ENCODE results near the gene ARMH3. TPM values are rescaled to one million over a fixed set of nuclear protein-coding genes. Genes with fewer than 3 reads are reported as not detected.

The ARMH3 gene, protein sequence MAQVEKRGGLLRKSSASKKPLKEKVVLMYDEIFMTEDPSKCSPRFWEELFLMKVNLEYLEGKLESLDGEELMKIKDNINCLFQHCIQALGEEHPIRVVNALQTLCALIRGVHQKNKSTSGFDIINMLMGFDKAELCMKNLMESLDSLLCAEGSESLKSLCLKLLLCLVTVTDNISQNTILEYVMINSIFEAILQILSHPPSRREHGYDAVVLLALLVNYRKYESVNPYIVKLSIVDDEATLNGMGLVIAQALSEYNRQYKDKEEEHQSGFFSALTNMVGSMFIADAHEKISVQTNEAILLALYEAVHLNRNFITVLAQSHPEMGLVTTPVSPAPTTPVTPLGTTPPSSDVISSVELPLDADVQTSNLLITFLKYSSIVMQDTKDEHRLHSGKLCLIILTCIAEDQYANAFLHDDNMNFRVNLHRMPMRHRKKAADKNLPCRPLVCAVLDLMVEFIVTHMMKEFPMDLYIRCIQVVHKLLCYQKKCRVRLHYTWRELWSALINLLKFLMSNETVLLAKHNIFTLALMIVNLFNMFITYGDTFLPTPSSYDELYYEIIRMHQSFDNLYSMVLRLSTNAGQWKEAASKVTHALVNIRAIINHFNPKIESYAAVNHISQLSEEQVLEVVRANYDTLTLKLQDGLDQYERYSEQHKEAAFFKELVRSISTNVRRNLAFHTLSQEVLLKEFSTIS
- 10.7 and 13.2 TPM in 2 replicates for total RNA-seq

GRCh38 chr10:102055647-102056419 lies at the start of gene ARMH3:
ARMH3 (minus strand) TSS chr10:102056173; CDS start chr10:102040114, 16,059 bp downstream.

DNA sequence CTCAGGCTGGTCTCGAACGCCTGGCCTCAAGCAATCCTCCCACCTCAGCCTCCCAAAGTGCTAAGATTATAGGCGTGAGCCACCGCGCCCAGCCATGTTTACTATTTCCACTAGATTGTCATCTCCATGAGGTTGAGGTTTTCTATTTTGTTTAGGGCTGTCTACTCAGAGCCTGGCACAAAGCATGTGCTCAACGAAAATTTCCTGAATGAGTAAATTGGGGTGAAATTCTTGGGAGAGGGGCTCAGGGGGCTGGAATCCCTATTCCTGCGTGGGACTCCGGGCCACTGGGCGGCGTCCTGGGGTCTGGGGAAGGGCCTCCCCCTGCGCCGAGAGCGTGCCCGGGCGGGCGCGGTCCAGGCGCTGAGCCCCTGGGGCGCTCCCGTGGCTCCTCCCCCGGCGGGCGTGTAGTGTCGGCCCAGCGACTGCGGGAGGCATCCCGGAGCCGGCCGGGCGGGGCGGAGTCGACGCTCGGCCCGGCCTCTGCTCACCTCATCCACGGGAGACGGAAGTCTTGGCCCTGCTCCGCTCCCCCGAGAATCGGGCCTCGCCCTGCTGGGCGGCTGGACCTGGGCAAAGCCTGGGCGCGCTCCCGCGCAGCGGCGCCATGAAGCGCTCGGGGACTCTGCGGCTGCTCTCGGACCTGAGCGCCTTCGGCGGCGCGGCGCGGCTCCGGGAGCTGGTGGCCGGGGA lies 9.0 kb upstream of the ARMH3 start, which contains the start of gene HPS6:
HPS6 (plus strand) TSS at position 482 of the 693 bp plus-strand sequence; CDS start at position 608, 126 bp downstream.

GRCh38 chr10:101843032-101844021 lies 212.6 kb downstream of the ARMH3 start, which contains the start of gene KCNIP2:
KCNIP2 (minus strand) TSS chr10:101843800; CDS start chr10:101843568, 232 bp downstream.

DNA sequence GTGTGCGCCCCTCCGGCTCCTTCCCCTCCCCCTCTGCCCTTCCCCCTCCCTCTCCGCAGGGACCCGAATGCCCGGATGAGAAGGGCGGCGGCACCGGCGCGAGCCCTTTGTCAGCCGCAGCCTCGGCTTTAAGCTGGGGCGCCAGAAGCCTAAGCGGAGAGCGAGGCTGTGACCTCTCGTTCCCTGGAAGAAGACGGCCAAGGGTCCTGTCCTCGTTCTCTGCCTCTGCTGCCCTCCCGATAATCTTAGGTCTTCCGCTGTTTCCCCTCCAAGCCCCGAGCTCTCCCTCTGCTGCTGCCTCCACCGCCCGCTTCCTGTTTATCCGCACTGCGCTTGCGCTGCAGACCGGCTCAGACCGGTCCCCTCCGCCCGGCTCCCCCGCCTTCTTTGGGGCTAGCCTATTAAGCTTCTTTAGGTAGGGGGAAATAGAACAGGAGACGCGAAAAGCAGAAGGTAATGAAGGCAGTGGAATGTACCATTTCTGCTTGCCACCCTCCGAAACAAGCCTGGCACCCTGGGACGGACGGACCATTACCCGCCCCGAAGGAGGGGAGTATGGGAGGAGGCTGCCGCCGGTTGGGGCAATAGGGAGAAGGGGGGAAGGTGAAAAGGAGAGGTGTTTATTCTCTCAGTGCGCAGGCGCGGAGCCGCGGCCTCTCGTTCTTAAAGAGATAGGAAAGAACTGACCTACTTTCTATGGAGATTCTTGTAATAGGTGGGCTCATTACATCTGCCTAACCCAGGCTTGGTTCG lies 237.7 kb downstream of the ARMH3 start, which contains the start of gene OGA:
OGA (minus strand) TSS at position 326 of the 753 bp plus-strand sequence. CDS start 422 bp downstream, outside the sequence.

Other genes with a start within 250 kb of the ARMH3 start
- gene OGA, start 237.7 kb downstream of the ARMH3 start, total RNA-seq: 123 and 142 TPM in 2 replicates
- 0.55 and 0.62 TPM in 2 replicates for gene KCNIP2, start 212.4 kb downstream of the ARMH3 start, total RNA-seq
- gene HPS6, start 9.2 kb upstream of the ARMH3 start, total RNA-seq: 40.9 and 51.7 TPM in 2 replicates
- gene LDB1, start 64.2 kb upstream of the ARMH3 start, total RNA-seq: 28.4 and 37.0 TPM in 2 replicates
- gene PPRC1, start 76.9 kb upstream of the ARMH3 start, total RNA-seq: 13.1 and 17.6 TPM in 2 replicates
- 27.4 and 35.1 TPM in 2 replicates for gene NOLC1, start 96.2 kb upstream of the ARMH3 start, total RNA-seq
- 0.12 TPM in 1 of 2 replicates, not detected in the other for gene ELOVL3, start 170.1 kb upstream of the ARMH3 start, total RNA-seq
- not detected in 2 replicates for gene PITX3, start 185.3 kb upstream of the ARMH3 start, total RNA-seq
- 28.8 and 32.1 TPM in 2 replicates for gene GBF1, start 189.4 kb upstream of the ARMH3 start, total RNA-seq

Data from uterine smooth muscle cell (primary cell).